Brain microvascular endothelial cell (primary cell): ENCODE data around the gene LRRC10B.
A peak's percentile ranks its signal among the peaks of the same experiment; 100 is the strongest.

Experiments
- DNase-seq: peaks from one replicate; pipeline ENCODE4 v3.0.0-alpha.2; 2020
- H3K27ac ChIP-seq: fragments of 250-450 bp; sonication (Bioruptor Pico); 2 replicates; pipeline ENCODE4 v1.5.1; 2020; ENCODE audit warnings: mild to moderate bottlenecking, moderate library complexity
- H3K27me3 ChIP-seq: fragments of 250-450 bp; sonication (Bioruptor Pico); replicated peaks from 2 replicates; pipeline ENCODE4 v1.5.1; 2020; ENCODE audit warnings: mild to moderate bottlenecking
- H3K36me3 ChIP-seq: fragments of 250-450 bp; sonication (Bioruptor Pico); replicated peaks from 2 replicates; pipeline ENCODE4 v1.5.1; 2020; ENCODE audit warnings: mild to moderate bottlenecking
- H3K4me3 ChIP-seq: 2 replicates; pipeline ENCODE4 v1.5.1; 2011; ENCODE audit warnings: low read depth, mild to moderate bottlenecking, control low read depth, low read length, moderate library complexity
- CTCF ChIP-seq: IDR thresholded peaks from 2 replicates; pipeline ENCODE4 v1.5.1; 2011; ENCODE audit warnings: low read depth, mild to moderate bottlenecking, moderate library complexity, low read length, control low read depth, inconsistent platforms; ENCODE audit errors: missing control alignments
- in situ Hi-C: cut with HindIII; loops from 2 replicates; pipeline ENCODE4 v1.10.0; 2017; ENCODE audit warnings: low sequenced_read_pairs, low pct_ligation_motif_present

LRRC10B gene

GRCh38 chr11:61543606-61544306 lies 35.2 kb downstream of the LRRC10B start:
- Histone ChIP-seq H3K36me3 (no peaks in the 10 kb centered on the region), H3K4me3 (no peak overlapping the region), H3K27ac (no peak overlapping the region), H3K27me3 (peaks cover 8% of the 10 kb centered on the region)
- TF ChIP-seq CTCF = no peak
- peak; percentile 18 for DNase-seq
- in situ Hi-C loops = no loop called here

GRCh38 chr11:61544466-61544865 lies 35.9 kb downstream of the LRRC10B start:
- no peak for DNase-seq
- H3K4me3 ChIP-seq = no peak overlapping the region
- TF ChIP-seq CTCF = no peak
- H3K36me3 ChIP-seq = no peaks in the 10 kb centered on the region
- no peak overlapping the region for H3K27ac ChIP-seq
- in situ Hi-C loops = no loop called here
- H3K27me3 ChIP-seq = peaks cover 5% of the 10 kb centered on the region

GRCh38 chr11:61545341-61545740 lies 36.8 kb downstream of the LRRC10B start:
- peak; percentile 11 for DNase-seq
- TF ChIP-seq CTCF = peak; percentile 73
- Histone ChIP-seq H3K36me3 (no peaks in the 10 kb centered on the region), H3K4me3 (no peak overlapping the region), H3K27ac (no peak overlapping the region), H3K27me3 (peaks cover 4% of the 10 kb centered on the region)
- in situ Hi-C loops = no loop called here

- no peak overlapping the region for H3K27ac ChIP-seq
- H3K4me3 ChIP-seq = no peak overlapping the region
- DNase-seq = no peak
- H3K27me3 ChIP-seq = peaks cover 3% of the 10 kb centered on the region
- no peaks in the 10 kb centered on the region for H3K36me3 ChIP-seq
- TF ChIP-seq CTCF = no peak
- in situ Hi-C loops = no loop called here
Observed at GRCh38 chr11:61545921-61546320, 37.4 kb downstream of the LRRC10B start.

- peaks cover 1% of the 10 kb centered on the region for H3K27me3 ChIP-seq
- in situ Hi-C loops = no loop called here
- no peak for DNase-seq
- H3K27ac ChIP-seq = no peak overlapping the region
- H3K4me3 ChIP-seq = no peak overlapping the region
- TF ChIP-seq CTCF = no peak
- H3K36me3 ChIP-seq = no peaks in the 10 kb centered on the region
Observed at GRCh38 chr11:61546663-61547062, 38.1 kb downstream of the LRRC10B start.

GRCh38 chr11:61547246-61547645 lies 38.7 kb downstream of the LRRC10B start:
- TF ChIP-seq CTCF = no peak
- peaks cover 1% of the 10 kb centered on the region for H3K27me3 ChIP-seq
- DNase-seq = no peak
- in situ Hi-C loops = no loop called here
- H3K4me3 ChIP-seq = no peak overlapping the region
- no peaks in the 10 kb centered on the region for H3K36me3 ChIP-seq
- no peak overlapping the region for H3K27ac ChIP-seq
